SW 1271 (cell line): ENCODE measurements around the gene NCF2.

Experiments used
- DNase-seq, 2 experiments: peaks; one replicate each; lab custom pipeline; 2025; lab: John Stamatoyannopoulos, UW

NCF2 gene

GRCh38 chr1:183583466-183583865 lies 6.8 kb downstream of the NCF2 start:
- DNase-seq: no peak

- DNase-seq: no peak
These were observed 8.1 kb downstream of the NCF2 start for GRCh38 chr1:183582021-183582713.

- DNase-seq: peak in 1 of 2 experiments; percentile 22
These were observed 10.0 kb downstream of the NCF2 start for GRCh38 chr1:183580281-183580682.

- no peak for DNase-seq
These were observed 11.4 kb downstream of the NCF2 start for GRCh38 chr1:183578856-183579255.

GRCh38 chr1:183577897-183578465 lies 12.3 kb downstream of the NCF2 start:
- no peak for DNase-seq

GRCh38 chr1:183576537-183576936 lies 13.7 kb downstream of the NCF2 start:
- no peak for DNase-seq

GRCh38 chr1:183575606-183576005 lies 14.7 kb downstream of the NCF2 start:
- no peak for DNase-seq

- DNase-seq: no peak
These were observed 17.5 kb downstream of the NCF2 start for GRCh38 chr1:183572721-183573120.

GRCh38 chr1:183571678-183572268 lies 18.5 kb downstream of the NCF2 start:
- no peak for DNase-seq

GRCh38 chr1:183570451-183570850 lies 19.8 kb downstream of the NCF2 start:
- DNase-seq: no peak

GRCh38 chr1:183569801-183570200 lies 20.5 kb downstream of the NCF2 start:
- no peak for DNase-seq

GRCh38 chr1:183569141-183569540 lies 21.1 kb downstream of the NCF2 start:
- DNase-seq: no peak

GRCh38 chr1:183568176-183569021 lies 21.9 kb downstream of the NCF2 start:
- no peak for DNase-seq

- DNase-seq: no peak
These were observed 22.7 kb downstream of the NCF2 start for GRCh38 chr1:183567584-183567983.

- no peak for DNase-seq
These were observed 24.2 kb downstream of the NCF2 start for GRCh38 chr1:183566026-183566425.

GRCh38 chr1:183565261-183565660 lies 25.0 kb downstream of the NCF2 start:
- no peak for DNase-seq

GRCh38 chr1:183562701-183563100 lies 27.6 kb downstream of the NCF2 start:
- DNase-seq: no peak

- no peak for DNase-seq
These were observed 31.2 kb downstream of the NCF2 start for GRCh38 chr1:183559061-183559460.

- DNase-seq: no peak
These were observed 35.7 kb downstream of the NCF2 start for GRCh38 chr1:183554577-183554976.

GRCh38 chr1:183553764-183554163 lies 36.5 kb downstream of the NCF2 start:
- no peak for DNase-seq

- no peak for DNase-seq
These were observed 36.9 kb downstream of the NCF2 start for GRCh38 chr1:183553331-183553730.

GRCh38 chr1:183552891-183553290 lies 37.4 kb downstream of the NCF2 start:
- DNase-seq: no peak

- no peak for DNase-seq
These were observed 37.8 kb downstream of the NCF2 start for GRCh38 chr1:183552441-183552840.
